Large intestine (tissue), 3 donors: ENCODE results near the gene SESTD1. TPM values are rescaled to one million over a fixed set of nuclear protein-coding genes. Genes with fewer than 3 reads are reported as not detected.

Source experiments
- DNase-seq, 2 donors: peaks; one replicate each; pipeline versions ENCODE4 v3.0.0 to v3.0.0-alpha.2; 2013
- H3K27ac ChIP-seq: one replicate; pipeline ENCODE4 v1.5.1; 2013; ENCODE audit warnings: low read length
- H3K27me3 ChIP-seq: 2 replicates; pipeline ENCODE4 v1.6.1; 2013; ENCODE audit warnings: low read length; ENCODE audit not compliant: control insufficient read depth, insufficient read depth
- H3K36me3 ChIP-seq: 2 replicates; pipeline ENCODE4 v1.6.1; 2013; ENCODE audit warnings: low read length; ENCODE audit not compliant: control insufficient read depth, insufficient read depth
- H3K4me1 ChIP-seq: one replicate; pipeline ENCODE4 v1.6.1; 2013; ENCODE audit warnings: low read length; ENCODE audit not compliant: control insufficient read depth, insufficient read depth
- H3K4me3 ChIP-seq: one replicate; pipeline ENCODE4 v1.5.1; 2013; ENCODE audit warnings: low read length
- H3K9me3 ChIP-seq: one replicate; pipeline ENCODE4 v1.6.1; 2013; ENCODE audit warnings: mild to moderate bottlenecking, low read depth, low read length, moderate library complexity; ENCODE audit not compliant: control insufficient read depth
- WGBS: methylation state at CpG from one replicate; pipeline ENCODE4 v1.1.5; 2013; ENCODE audit warnings: low lambda C conversion rate; ENCODE audit not compliant: insufficient coverage; 5-methylcytosine and 5-hydroxymethylcytosine counted together
- polyA plus RNA-seq: library from polyadenylated mRNA; unstranded; fragments of 120-200 nt; gene quantifications from one replicate; pipeline ENCODE4 v1.2.1, GENCODE V29; 2013

SESTD1 gene
- polyA plus RNA-seq, 1 donor: 17.6 TPM

- DNase-seq: no peak
- Histone ChIP-seq H3K9me3 (peaks cover 9% of the 10 kb centered on the region), H3K27ac (no peak overlapping the region), H3K36me3 (peaks cover 2% of the 10 kb centered on the region), H3K4me3 (no peak overlapping the region), H3K4me1 (no peaks in the 10 kb centered on the region), H3K27me3 (no peaks in the 10 kb centered on the region)
- no CpG with 5 or more reads among the region's 2 CpGs for WGBS
Measured at GRCh38 chr2:179191110-179191509, 73.5 kb downstream of the SESTD1 start.

- H3K9me3 ChIP-seq: peaks cover 6% of the 10 kb centered on the region
- H3K27ac ChIP-seq: no peak overlapping the region
- no peak overlapping the region for H3K4me3 ChIP-seq
- H3K27me3 ChIP-seq: no peaks in the 10 kb centered on the region
- H3K4me1 ChIP-seq: no peaks in the 10 kb centered on the region
- no CpG with 5 or more reads among the region's 1 CpG for WGBS
- peaks cover 3% of the 10 kb centered on the region for H3K36me3 ChIP-seq
- DNase-seq: no peak
Measured at GRCh38 chr2:179186126-179186525, 78.5 kb downstream of the SESTD1 start.

- H3K4me3 ChIP-seq: no peak overlapping the region
- WGBS: no CpG with 5 or more reads among the region's 1 CpG
- no peaks in the 10 kb centered on the region for H3K9me3 ChIP-seq
- peaks cover 5% of the 10 kb centered on the region for H3K36me3 ChIP-seq
- no peaks in the 10 kb centered on the region for H3K4me1 ChIP-seq
- DNase-seq: no peak
- no peaks in the 10 kb centered on the region for H3K27me3 ChIP-seq
- H3K27ac ChIP-seq: no peak overlapping the region
Measured at GRCh38 chr2:179184610-179185009, 80.0 kb downstream of the SESTD1 start.

- Histone ChIP-seq H3K36me3 (peaks cover 2% of the 10 kb centered on the region), H3K4me1 (no peaks in the 10 kb centered on the region), H3K27ac (no peak overlapping the region), H3K4me3 (no peak overlapping the region), H3K27me3 (no peaks in the 10 kb centered on the region), H3K9me3 (no peaks in the 10 kb centered on the region)
- DNase-seq: no peak
- no CpG with 5 or more reads among the region's 3 CpGs for WGBS
Measured at GRCh38 chr2:179181002-179181401, 83.6 kb downstream of the SESTD1 start.

GRCh38 chr2:179180242-179180641, 84.4 kb downstream of the SESTD1 start:
- WGBS: 36% methylated on average over 2 of the region's 2 CpGs
- no peaks in the 10 kb centered on the region for H3K4me1 ChIP-seq
- no peaks in the 10 kb centered on the region for H3K27me3 ChIP-seq
- H3K27ac ChIP-seq: no peak overlapping the region
- no peaks in the 10 kb centered on the region for H3K9me3 ChIP-seq
- H3K4me3 ChIP-seq: no peak overlapping the region
- no peak for DNase-seq
- peaks cover 9% of the 10 kb centered on the region for H3K36me3 ChIP-seq

GRCh38 chr2:179179719-179180118, 84.9 kb downstream of the SESTD1 start:
- H3K4me3 ChIP-seq: no peak overlapping the region
- no CpG with 5 or more reads among the region's 2 CpGs for WGBS
- H3K9me3 ChIP-seq: no peaks in the 10 kb centered on the region

GRCh38 chr2:179177694-179178093, 86.9 kb downstream of the SESTD1 start:
- Histone ChIP-seq H3K4me1 (no peaks in the 10 kb centered on the region), H3K9me3 (no peaks in the 10 kb centered on the region), H3K27me3 (no peaks in the 10 kb centered on the region), H3K36me3 (peaks cover 11% of the 10 kb centered on the region), H3K4me3 (no peak overlapping the region), H3K27ac (no peak overlapping the region)
- no peak for DNase-seq
- 100% methylated on average over 1 of the region's 1 CpG for WGBS

More at GRCh38 chr2:179179719-179180118, 84.9 kb downstream of the SESTD1 start:
- H3K4me1 ChIP-seq: no peaks in the 10 kb centered on the region
- no peaks in the 10 kb centered on the region for H3K27me3 ChIP-seq
- no peak overlapping the region for H3K27ac ChIP-seq
- peaks cover 9% of the 10 kb centered on the region for H3K36me3 ChIP-seq
- DNase-seq: no peak

GRCh38 chr2:179174240-179174639, 90.4 kb downstream of the SESTD1 start:
- DNase-seq: no peak
- WGBS: no CpG with 5 or more reads among the region's 1 CpG
- no peak overlapping the region for H3K4me3 ChIP-seq
- H3K9me3 ChIP-seq: no peaks in the 10 kb centered on the region
- H3K27me3 ChIP-seq: no peaks in the 10 kb centered on the region
- H3K4me1 ChIP-seq: no peaks in the 10 kb centered on the region
- H3K27ac ChIP-seq: no peak overlapping the region
- H3K36me3 ChIP-seq: peaks cover 11% of the 10 kb centered on the region

- H3K9me3 ChIP-seq: no peaks in the 10 kb centered on the region
- H3K27ac ChIP-seq: no peak overlapping the region
- WGBS: 100% methylated on average over 1 of the region's 2 CpGs
- H3K4me3 ChIP-seq: no peak overlapping the region
- no peaks in the 10 kb centered on the region for H3K27me3 ChIP-seq
- H3K36me3 ChIP-seq: peaks cover 11% of the 10 kb centered on the region
- H3K4me1 ChIP-seq: no peaks in the 10 kb centered on the region
- DNase-seq: no peak
Measured at GRCh38 chr2:179172894-179173293, 91.7 kb downstream of the SESTD1 start.

- no peak overlapping the region for H3K4me3 ChIP-seq
- no peak for DNase-seq
- no peak overlapping the region for H3K27ac ChIP-seq
- 100% methylated on average over 1 of the region's 1 CpG for WGBS
- no peaks in the 10 kb centered on the region for H3K4me1 ChIP-seq
- no peaks in the 10 kb centered on the region for H3K27me3 ChIP-seq
- peaks cover 11% of the 10 kb centered on the region for H3K36me3 ChIP-seq
- H3K9me3 ChIP-seq: no peaks in the 10 kb centered on the region
Measured at GRCh38 chr2:179171371-179171770, 93.3 kb downstream of the SESTD1 start.

GRCh38 chr2:179170901-179171300, 93.7 kb downstream of the SESTD1 start:
- WGBS: 100% methylated on average over 1 of the region's 1 CpG
- Histone ChIP-seq H3K4me1 (no peaks in the 10 kb centered on the region), H3K27me3 (no peaks in the 10 kb centered on the region), H3K36me3 (peaks cover 10% of the 10 kb centered on the region), H3K27ac (no peak overlapping the region), H3K4me3 (no peak overlapping the region), H3K9me3 (no peaks in the 10 kb centered on the region)
- no peak for DNase-seq
